NT2/D1 (cell line): ENCODE measurements around the gene AFAP1L1.

Experiments used
- SUZ12 ChIP-seq: IDR thresholded peaks from 2 replicates; pipeline ENCODE4 v1.6.1; 2011; ENCODE audit not compliant: insufficient read length, insufficient read depth; ENCODE audit errors: extremely low read depth
- YY1 ChIP-seq: IDR thresholded peaks from 2 replicates; pipeline ENCODE4 v1.6.1; 2011; ENCODE audit not compliant: insufficient read length, insufficient read depth
- ZNF274 ChIP-seq: IDR thresholded peaks from 2 replicates; pipeline ENCODE4 v1.6.1; 2011; ENCODE audit warnings: mild to moderate bottlenecking, low read depth, low read length

- TF ChIP-seq YY1 (no peak), SUZ12 (no peak), ZNF274 (no peak)
Observed at GRCh38 chr5:149285153-149285552, 13.5 kb downstream of the AFAP1L1 start.
